Stomach (tissue), 9 donors: ENCODE data around the gene TCF23. TPM values are rescaled to one million over a fixed set of nuclear protein-coding genes. Genes with fewer than 3 reads are reported as not detected.

Experiments used
- DNase-seq, 2 donors: peaks; one replicate each; pipeline versions ENCODE4 v3.0.0 to v3.0.0-alpha.2; 2013 to 2019
- H3K27ac ChIP-seq, 5 donors: fragments of 200-600 bp in 4 of 5; sonication (generic) in 4 of 5; one replicate each; pipeline ENCODE4 v1.5.1; 2013 to 2019; ENCODE audit warnings: mild to moderate bottlenecking in 1 of 5, moderate library complexity in 1 of 5
- H3K27me3 ChIP-seq, 3 donors: fragments of 200-600 bp; sonication (generic); one replicate each; pipeline ENCODE4 v1.5.1; 2017 to 2019; ENCODE audit warnings: mixed run types in 1 of 3
- H3K36me3 ChIP-seq, 4 donors: fragments of 200-600 bp; sonication (generic); 1 replicate in 3 of 4; 2 replicates in 1 of 4; pipeline ENCODE4 v1.5.1; 2016 to 2019
- H3K4me1 ChIP-seq, 4 donors: fragments of 200-600 bp; sonication (generic); one replicate each; pipeline ENCODE4 v1.5.1; 2016 to 2019
- H3K4me3 ChIP-seq, 4 donors: fragments of 200-600 bp; sonication (generic) in 3 of 4; one replicate each; pipeline ENCODE4 v1.5.1; 2016 to 2019; ENCODE audit warnings: mild to moderate bottlenecking in 1 of 4
- H3K9me3 ChIP-seq, 4 donors: fragments of 200-600 bp; sonication (generic); one replicate each; pipeline ENCODE4 v1.5.1; 2016 to 2019
- EP300 ChIP-seq: sonication (generic); formaldehyde crosslinking; IDR thresholded peaks from one replicate; pipeline ENCODE4 v1.6.1; 2017; ENCODE audit warnings: antibody characterized with exemption
- POLR2A ChIP-seq, 4 donors: fragments of 450-650 bp; IDR thresholded peaks; one replicate each; pipeline ENCODE4 v1.6.1; 2016; ENCODE audit warnings: antibody characterized with exemption in 4 of 4, control low read depth in 2 of 4, mild to moderate bottlenecking in 1 of 4, moderate library complexity in 1 of 4
- POLR2AphosphoS5 ChIP-seq, 3 donors: sonication (generic); formaldehyde crosslinking; IDR thresholded peaks; one replicate each; pipeline ENCODE4 v1.6.1; 2016; ENCODE audit warnings: antibody characterized with exemption in 3 of 3
- WGBS, 5 donors: extraction: QIAGEN DNeasy Blood & Tissue Kit in 3 of 5; methylation state at CpG; one replicate each; pipeline versions ENCODE4 v1.1.5 to v1.1.7; 2013 to 2018; 5-methylcytosine and 5-hydroxymethylcytosine counted together
- intact Hi-C: fragments of 100-400 bp; cut with DNase I; formaldehyde crosslinking; loops from one replicate; pipeline ENCODE4 v1.15.1; 2023; ENCODE audit warnings: low total_unique reads
- polyA plus RNA-seq, 3 donors: library from polyadenylated mRNA; stranded (reverse); fragments of 200-250 nt; gene quantifications; one replicate each; pipeline ENCODE4 v1.2.3, GENCODE V29; 2013
- total RNA-seq, 5 donors: library from RNA; depleted of rRNA; stranded (reverse); fragments of >200 nt; gene quantifications; one replicate each; pipeline versions ENCODE4 v1.1.0 to v1.2.3, GENCODE V29; 2014 to 2016
- TF ChIP-seq, protein P1 (sequence below), 7 experiments: fragments of 450-650 bp in 4 of 7; fragments of 200-600 bp in 3 of 7; sonication (generic) in 3 of 7; IDR thresholded peaks; one replicate each; pipeline ENCODE4 v1.5.1; 2016 to 2019; ENCODE audit warnings: antibody characterized with exemption in 7 of 7, control low read depth in 2 of 7, mild to moderate bottlenecking in 1 of 7
- donor health status: healthy with polysubstance abuse.
- donor health status: Bipolar disorder and iron deficiency.
- donor health status: healthy.

TCF23 gene
- total and polyA plus RNA-seq, 8 donors = 0.03 TPM; not detected in 7

GRCh38 chr2:27159271-27159670 lies 10.5 kb downstream of the TCF23 start:
- 72 to 88% (median 77%) methylated on average over 5 to 6 of the region's 6 CpGs for WGBS, 5 donors
- no peak for DNase-seq
- no peak overlapping the region for H3K4me3 ChIP-seq
- H3K27ac ChIP-seq = no peak overlapping the region
- H3K9me3 ChIP-seq = no peaks in the 10 kb centered on the region
- TF ChIP-seq POLR2AphosphoS5 (IDR thresholded peaks at IDR 0.05) = no peak
- no peak for TF ChIP-seq EP300
- TF ChIP-seq POLR2A (IDR thresholded peaks at IDR 0.05) = no peak
- TF ChIP-seq, protein P1, sequence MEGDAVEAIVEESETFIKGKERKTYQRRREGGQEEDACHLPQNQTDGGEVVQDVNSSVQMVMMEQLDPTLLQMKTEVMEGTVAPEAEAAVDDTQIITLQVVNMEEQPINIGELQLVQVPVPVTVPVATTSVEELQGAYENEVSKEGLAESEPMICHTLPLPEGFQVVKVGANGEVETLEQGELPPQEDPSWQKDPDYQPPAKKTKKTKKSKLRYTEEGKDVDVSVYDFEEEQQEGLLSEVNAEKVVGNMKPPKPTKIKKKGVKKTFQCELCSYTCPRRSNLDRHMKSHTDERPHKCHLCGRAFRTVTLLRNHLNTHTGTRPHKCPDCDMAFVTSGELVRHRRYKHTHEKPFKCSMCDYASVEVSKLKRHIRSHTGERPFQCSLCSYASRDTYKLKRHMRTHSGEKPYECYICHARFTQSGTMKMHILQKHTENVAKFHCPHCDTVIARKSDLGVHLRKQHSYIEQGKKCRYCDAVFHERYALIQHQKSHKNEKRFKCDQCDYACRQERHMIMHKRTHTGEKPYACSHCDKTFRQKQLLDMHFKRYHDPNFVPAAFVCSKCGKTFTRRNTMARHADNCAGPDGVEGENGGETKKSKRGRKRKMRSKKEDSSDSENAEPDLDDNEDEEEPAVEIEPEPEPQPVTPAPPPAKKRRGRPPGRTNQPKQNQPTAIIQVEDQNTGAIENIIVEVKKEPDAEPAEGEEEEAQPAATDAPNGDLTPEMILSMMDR (IDR thresholded peaks at IDR 0.05) = no peak
- intact Hi-C loops = no loop called here
- H3K36me3 ChIP-seq = no peaks in the 10 kb centered on the region
- no peaks in the 10 kb centered on the region for H3K4me1 ChIP-seq
- peaks cover 0 to 8% (median 0%) of the 10 kb centered on the region in 3 donors for H3K27me3 ChIP-seq

- no peaks in the 10 kb centered on the region for H3K36me3 ChIP-seq
- intact Hi-C loops = no loop called here
- H3K27me3 ChIP-seq = peaks cover 0 to 8% (median 0%) of the 10 kb centered on the region in 3 donors
- H3K4me3 ChIP-seq = no peak overlapping the region
- no peaks in the 10 kb centered on the region for H3K4me1 ChIP-seq
- DNase-seq = no peak
- no peak for TF ChIP-seq EP300
- TF ChIP-seq, protein P1 (IDR thresholded peaks at IDR 0.05) = no peak
- TF ChIP-seq POLR2A (IDR thresholded peaks at IDR 0.05) = no peak
- no peak for TF ChIP-seq POLR2AphosphoS5 (IDR thresholded peaks at IDR 0.05)
- WGBS, 5 donors = 77 to 84% (median 79%) methylated on average over 9 of the region's 9 CpGs
- no peaks in the 10 kb centered on the region for H3K9me3 ChIP-seq
- no peak overlapping the region for H3K27ac ChIP-seq
These were observed 11.4 kb downstream of the TCF23 start for GRCh38 chr2:27160191-27160590.

DNA sequence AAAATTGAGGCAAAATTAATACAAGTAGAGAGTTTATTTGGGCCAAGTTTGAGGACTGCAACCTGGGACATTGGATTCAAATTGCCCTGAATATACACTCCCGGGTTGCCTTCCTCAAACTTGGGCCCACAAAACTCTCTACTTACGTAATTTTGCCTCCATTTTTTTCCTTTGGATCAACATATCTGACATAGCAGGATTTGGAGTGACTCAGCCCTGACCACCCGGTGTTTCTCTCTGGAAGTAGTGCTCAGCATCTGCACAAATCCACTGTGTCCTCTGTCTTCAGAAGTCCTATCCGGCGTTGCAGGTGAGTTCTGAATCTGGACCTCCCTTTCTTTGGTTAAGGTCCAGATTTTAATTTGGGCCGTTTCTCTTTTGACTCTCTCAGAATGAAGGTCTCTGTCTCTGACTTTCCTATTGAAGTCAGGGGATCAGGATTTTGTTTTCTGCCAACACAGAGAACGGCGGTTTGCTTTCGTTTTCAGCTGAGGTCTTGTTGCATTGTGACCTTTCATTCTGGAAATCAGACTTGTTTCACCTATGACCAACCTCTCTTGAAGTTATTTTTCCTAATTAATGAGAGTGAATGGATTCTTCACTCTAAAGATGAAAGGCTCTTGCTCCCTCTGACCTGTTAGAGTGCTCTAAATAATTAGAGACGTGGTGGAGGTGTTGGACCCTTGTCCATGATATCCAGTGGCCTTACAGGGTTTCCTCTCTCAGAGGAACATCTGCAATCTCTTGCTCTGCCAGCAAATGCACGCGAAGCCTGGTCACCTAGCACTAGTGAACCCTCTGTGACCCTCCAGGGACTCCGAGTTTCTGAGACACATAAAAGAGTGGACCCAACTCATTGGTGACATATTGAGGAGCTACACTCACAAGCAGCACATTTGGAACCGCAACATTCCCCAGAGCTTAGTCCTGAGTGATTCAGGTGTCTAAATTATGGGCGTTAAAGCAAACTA lies 13.6 kb downstream of the TCF23 start:
- TF ChIP-seq EP300 (no peak), POLR2A (IDR thresholded peaks at IDR 0.05) (no peak), POLR2AphosphoS5 (IDR thresholded peaks at IDR 0.05) (no peak)
- TF ChIP-seq, protein P1 (IDR thresholded peaks at IDR 0.05) = no peak
- Histone ChIP-seq H3K27ac (peak overlapping the region in 1 of 5 donors; percentile 52), H3K36me3 (no peaks in the 10 kb centered on the region), H3K27me3 (peaks cover 0 to 4% (median 0%) of the 10 kb centered on the region in 3 donors), H3K9me3 (no peaks in the 10 kb centered on the region), H3K4me1 (no peaks in the 10 kb centered on the region), H3K4me3 (peak overlapping the region in 1 of 4 donors; percentile 17)
- intact Hi-C loops = no loop called here
- WGBS, 5 donors = 71 to 74% (median 72%) methylated on average over 15 of the region's 15 CpGs
- DNase-seq = no peak

DNA sequence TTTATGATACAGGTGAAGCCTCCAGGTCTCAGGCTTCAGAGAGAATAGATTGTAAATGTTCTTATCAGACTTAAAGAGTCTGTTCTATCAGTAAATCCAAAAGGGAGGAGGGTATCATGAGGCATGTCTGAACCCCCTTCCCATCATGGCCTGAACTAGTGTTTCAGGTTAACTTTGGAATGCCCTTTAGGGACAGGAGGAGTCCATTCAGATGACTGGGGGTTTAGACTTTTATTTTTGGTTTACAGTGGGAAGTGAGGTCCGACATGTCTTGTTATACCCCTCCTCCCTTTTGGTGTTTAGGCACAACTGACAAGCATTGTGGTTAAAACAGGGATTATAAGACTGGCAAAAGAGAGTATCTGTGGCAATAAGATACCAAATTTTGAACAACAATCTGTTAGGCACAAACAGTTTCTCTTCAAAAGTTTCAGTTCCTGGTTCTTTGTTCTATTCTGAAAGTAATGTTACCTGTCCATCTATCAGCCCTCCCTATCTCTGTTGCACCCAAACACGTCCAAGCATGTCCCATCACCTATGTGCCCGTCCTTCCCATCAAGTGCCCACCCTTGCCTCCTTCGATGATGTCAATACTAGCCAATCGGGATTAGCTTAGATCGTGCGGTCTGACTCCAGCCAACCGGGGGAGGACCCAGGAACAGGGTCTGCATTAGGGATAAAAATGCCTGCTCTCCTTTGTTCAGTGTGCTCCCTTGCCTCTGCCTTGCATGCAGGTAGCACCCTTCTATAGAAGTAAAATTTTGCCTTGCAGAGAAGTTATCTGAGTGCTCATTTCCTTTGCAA lies 16.4 kb downstream of the TCF23 start:
- DNase-seq = no peak
- Histone ChIP-seq H3K4me1 (peaks cover 0 to 7% (median 5%) of the 10 kb centered on the region in 4 donors), H3K9me3 (no peaks in the 10 kb centered on the region), H3K4me3 (no peak overlapping the region), H3K27ac (no peak overlapping the region), H3K36me3 (no peaks in the 10 kb centered on the region), H3K27me3 (peaks cover 0 to 8% (median 0%) of the 10 kb centered on the region in 3 donors)
- intact Hi-C loops = no loop called here
- 82 to 86% (median 84%) methylated on average over 8 of the region's 8 CpGs for WGBS, 5 donors
- no peak for TF ChIP-seq POLR2A (IDR thresholded peaks at IDR 0.05)
- TF ChIP-seq POLR2AphosphoS5 (IDR thresholded peaks at IDR 0.05) = no peak
